ENCODE measurements around the gene SSH2.

GRCh38 chr17:29642171-29642611, 287.8 kb downstream of the SSH2 start:
- no peak for TF ChIP-seq CTCF (conservative IDR thresholded peaks at IDR 0.05 in 1 of 2, IDR thresholded peaks at IDR 0.05 in 1 of 2; ENCODE audit: extremely low read depth in 1 of 2, insufficient read depth in 1 of 2, low read depth in 1 of 2, low read length in 2 of 2)
- TF ChIP-seq EZH2 (IDR thresholded peaks at IDR 0.05; ENCODE audit: borderline replicate concordance, low read length) = no peak

All from mammary epithelial cell (primary cell).